C1 segment of cervical spinal cord (tissue), 14 donors: Measurements from ENCODE around the gene DCTN5.
"Not testable (repeated sequence)": the region's sequence is repeated elsewhere in the genome, so short reads cannot be mapped to it uniquely, and the experiment has no call there.

Experiments used
- DNase-seq, 14 donors: peaks; one replicate each; lab custom pipeline; 2025; lab: John Stamatoyannopoulos, UW

DCTN5 gene

GRCh38 chr16:23694265-23694643, 53.0 kb downstream of the DCTN5 start:
- no peak for DNase-seq

GRCh38 chr16:23694644-23695373, 53.5 kb downstream of the DCTN5 start:
- peak in 2 of 14 donors; percentile 18 to 54 for DNase-seq

GRCh38 chr16:23695756-23696155, 54.5 kb downstream of the DCTN5 start:
- DNase-seq = no peak

- DNase-seq = no peak
Measured at GRCh38 chr16:23699100-23699499, 57.8 kb downstream of the DCTN5 start.

- no peak for DNase-seq
Measured at GRCh38 chr16:23700093-23700492, 58.8 kb downstream of the DCTN5 start.

GRCh38 chr16:23700509-23700908, 59.2 kb downstream of the DCTN5 start:
- no peak for DNase-seq

GRCh38 chr16:23701045-23701444, 59.8 kb downstream of the DCTN5 start:
- no peak for DNase-seq

GRCh38 chr16:23702951-23703350, 61.7 kb downstream of the DCTN5 start:
- DNase-seq = no peak

- DNase-seq = no peak
Measured at GRCh38 chr16:23704772-23705516, 63.7 kb downstream of the DCTN5 start.

- no peak for DNase-seq
Measured at GRCh38 chr16:23705517-23705902, 64.2 kb downstream of the DCTN5 start.

- DNase-seq = no peak
Measured at GRCh38 chr16:23706439-23706838, 65.2 kb downstream of the DCTN5 start.

GRCh38 chr16:23709536-23709935, 68.3 kb downstream of the DCTN5 start:
- no peak for DNase-seq

GRCh38 chr16:23710008-23710407, 68.7 kb downstream of the DCTN5 start:
- no peak for DNase-seq

GRCh38 chr16:23710504-23710903, 69.2 kb downstream of the DCTN5 start:
- no peak for DNase-seq

- DNase-seq = no peak
Measured at GRCh38 chr16:23711785-23712184, 70.5 kb downstream of the DCTN5 start.

GRCh38 chr16:23712976-23713375, 71.7 kb downstream of the DCTN5 start, which contains the start of gene ERN2:
Gene ERN2, minus strand, starts transcription at chr16:23713222. Its CDS starts 35 bp downstream, at chr16:23713187.
- DNase-seq = no peak

- no peak for DNase-seq
Measured at GRCh38 chr16:23716484-23716883, 75.2 kb downstream of the DCTN5 start.

- DNase-seq = not testable (repeated sequence)
Measured at GRCh38 chr16:23722613-23723240, 81.5 kb downstream of the DCTN5 start.

- DNase-seq = no peak
Measured at GRCh38 chr16:23724096-23724784, 83.0 kb downstream of the DCTN5 start.

GRCh38 chr16:23724785-23725131, 83.5 kb downstream of the DCTN5 start:
- no peak for DNase-seq

GRCh38 chr16:23726710-23727109, 85.4 kb downstream of the DCTN5 start:
- DNase-seq = no peak
